GM04504 (cell line): ENCODE results near the gene OS9.
"Not testable (repeated sequence)": the region's sequence is repeated elsewhere in the genome, so short reads cannot be mapped to it uniquely, and the experiment has no call there.

Experiments
- DNase-seq: peaks from one replicate; pipeline ENCODE4 v3.0.0-alpha.2; 2012; ENCODE audit warnings: low read depth

Gene OS9

DNA sequence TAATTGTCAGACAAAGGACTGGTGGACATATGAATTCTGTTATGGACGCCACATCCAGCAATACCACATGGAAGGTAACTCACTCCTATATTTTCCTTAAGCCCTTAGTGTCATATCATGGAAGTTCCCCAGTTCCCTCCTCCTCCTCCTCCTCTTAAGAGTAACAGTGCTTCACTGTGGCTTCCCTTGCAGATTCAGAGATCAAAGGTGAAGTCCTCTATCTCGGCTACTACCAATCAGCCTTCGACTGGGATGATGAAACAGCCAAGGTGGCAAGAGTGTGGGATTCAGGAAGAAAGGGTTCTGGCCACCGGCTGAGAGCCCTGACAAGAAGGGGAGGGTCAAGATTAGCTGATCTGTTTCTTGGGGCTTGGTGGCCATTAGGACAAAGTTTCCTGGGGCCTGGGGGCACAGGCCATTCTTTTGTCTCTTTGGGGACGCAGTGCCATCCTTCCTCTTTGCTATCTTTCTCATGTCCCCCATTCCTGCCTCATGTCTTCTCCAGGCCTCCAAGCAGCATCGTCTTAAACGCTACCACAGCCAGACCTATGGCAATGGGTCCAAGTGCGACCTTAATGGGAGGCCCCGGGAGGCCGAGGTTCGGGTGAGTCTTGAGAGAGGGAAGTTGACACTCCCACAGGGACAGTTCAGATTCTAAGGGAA is 2.0 kb downstream of the OS9 start:
- DNase-seq = no peak

DNA sequence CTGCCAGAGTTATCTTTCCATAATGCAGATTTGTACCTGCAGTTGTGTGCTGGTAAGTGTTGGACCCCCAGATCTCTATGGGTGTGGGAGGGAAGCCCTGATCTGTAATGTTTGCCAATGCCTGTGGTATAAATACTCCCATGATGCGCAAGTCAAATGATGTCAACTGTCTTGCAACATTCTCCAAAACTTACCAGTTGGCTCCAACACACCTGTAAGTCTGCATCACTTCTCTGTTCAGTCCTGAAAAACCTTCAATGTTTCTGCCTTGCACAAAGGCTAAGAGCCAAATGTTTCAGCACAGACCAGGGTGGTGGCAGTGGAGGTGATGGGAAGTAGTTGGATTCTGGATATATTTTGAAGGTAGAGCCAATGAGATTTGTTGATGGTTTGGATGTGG is 3.1 kb downstream of the OS9 start:
- DNase-seq = no peak

DNA sequence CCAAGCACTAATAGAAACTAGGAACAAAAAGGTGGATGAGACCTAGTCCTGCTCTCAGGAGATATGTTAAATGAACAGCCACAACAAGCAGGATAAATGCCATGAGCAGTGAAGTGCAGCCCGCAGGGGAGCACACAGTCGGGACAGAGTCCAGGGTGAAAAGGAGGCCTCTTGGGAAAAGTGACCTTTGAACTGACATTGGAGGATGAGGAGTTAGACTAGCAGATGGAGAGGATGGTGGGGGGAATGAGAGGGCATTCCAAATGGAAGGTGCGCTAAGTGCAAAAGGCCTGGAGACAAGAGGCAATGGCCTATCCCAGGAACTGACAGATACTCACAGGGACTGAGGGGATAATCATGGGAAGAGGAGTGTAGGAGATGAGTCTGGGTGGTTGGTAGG is 4.5 kb downstream of the OS9 start:
- no peak for DNase-seq

DNA sequence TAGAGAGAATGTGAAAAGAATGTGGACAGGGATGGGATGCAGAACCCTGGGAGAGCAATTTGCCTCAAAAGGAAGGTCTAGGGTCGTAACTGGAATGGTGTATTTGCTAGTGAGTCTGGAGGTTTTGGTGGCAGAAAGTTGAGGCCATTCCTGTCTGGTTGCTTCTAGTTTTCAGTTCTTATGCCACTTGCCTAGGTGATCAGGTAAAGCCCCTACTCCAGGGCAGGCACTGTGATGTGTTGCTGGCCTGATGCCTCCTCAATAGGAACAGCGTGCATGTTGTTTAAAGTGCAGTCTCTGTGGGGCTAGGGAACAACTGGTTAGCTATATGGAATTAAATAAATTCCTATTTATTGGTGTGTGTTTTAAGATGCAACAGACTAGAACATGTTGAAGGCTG is 6.4 kb downstream of the OS9 start:
- no peak for DNase-seq

DNA sequence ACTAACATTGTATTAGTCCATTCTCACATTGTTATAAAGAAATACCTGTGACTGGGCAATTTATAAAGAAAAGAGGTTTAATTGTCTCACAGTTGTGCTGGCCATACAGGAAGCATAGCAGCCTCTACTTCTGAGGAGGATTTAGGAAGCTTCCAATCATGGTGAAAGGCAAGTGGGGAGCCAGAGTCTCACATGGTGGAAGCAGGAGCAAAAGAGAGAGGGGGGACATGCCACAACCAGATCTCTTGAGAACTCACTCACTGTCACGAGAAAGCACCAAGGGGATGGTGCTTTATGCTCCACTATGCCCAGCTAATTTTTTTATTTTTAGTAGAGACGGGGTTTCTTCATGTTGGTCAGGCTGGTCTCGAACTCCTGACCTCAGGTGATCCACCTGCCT is 13.3 kb downstream of the OS9 start:
- no peak for DNase-seq

DNA sequence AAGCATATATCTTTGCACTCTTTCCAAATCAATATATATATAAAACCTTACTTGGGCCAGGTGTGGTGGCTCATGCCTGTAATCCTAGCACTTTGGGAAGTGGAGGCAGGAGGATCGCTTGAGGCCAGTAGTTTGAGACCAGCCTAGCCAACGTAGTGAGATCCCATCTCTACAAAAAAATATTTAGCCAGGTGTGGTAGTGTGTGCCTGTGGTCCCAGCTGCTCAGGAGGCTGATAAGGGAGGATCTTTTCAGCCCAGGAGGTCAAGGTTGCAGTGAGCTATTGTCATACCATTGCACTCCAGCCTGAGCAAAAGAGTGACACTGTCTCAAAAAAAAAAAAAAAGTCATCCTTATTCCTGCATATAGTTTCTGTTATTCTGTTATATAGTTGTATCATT is 14.4 kb downstream of the OS9 start:
- no peak for DNase-seq

DNA sequence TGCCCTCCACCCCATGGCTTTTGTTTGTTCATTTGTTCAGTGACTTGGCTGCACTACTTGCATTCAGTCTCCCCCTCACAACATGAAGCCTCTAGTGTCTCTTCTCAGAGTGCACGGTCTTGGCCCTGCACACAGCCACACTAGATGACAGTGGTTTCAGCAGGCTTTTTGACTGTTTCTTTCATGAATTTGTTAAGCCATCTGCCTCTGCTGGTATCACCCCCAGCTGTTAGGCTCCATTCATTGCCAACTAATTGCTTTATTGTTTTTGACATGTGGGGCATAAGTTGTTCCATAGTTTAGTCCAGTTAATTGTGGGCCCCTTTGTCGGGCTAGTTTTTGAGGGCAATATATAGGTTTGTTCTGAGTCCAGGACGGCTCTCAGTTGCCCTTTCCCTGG is 18.8 kb downstream of the OS9 start:
- no peak for DNase-seq

DNA sequence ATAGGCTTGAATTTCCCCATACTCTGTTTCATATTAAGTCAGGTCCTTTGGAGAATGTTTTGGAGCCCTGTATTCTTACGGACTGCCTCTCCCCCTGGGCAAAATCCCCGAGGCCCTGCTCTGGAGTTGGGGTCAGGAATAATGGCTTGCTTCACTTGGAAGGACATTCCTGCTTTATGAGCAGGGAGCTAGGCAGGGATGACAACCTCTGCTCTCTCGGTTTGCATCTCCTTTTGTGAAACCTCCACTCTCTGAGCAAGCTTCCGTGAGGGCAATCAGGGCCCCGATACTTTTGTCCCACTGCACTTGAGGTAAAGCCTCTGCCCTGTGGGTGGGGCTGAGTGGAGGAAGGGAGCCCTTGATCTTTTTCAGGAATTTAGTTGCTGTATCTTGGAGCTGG is 19.3 kb downstream of the OS9 start:
- DNase-seq = no peak

DNA sequence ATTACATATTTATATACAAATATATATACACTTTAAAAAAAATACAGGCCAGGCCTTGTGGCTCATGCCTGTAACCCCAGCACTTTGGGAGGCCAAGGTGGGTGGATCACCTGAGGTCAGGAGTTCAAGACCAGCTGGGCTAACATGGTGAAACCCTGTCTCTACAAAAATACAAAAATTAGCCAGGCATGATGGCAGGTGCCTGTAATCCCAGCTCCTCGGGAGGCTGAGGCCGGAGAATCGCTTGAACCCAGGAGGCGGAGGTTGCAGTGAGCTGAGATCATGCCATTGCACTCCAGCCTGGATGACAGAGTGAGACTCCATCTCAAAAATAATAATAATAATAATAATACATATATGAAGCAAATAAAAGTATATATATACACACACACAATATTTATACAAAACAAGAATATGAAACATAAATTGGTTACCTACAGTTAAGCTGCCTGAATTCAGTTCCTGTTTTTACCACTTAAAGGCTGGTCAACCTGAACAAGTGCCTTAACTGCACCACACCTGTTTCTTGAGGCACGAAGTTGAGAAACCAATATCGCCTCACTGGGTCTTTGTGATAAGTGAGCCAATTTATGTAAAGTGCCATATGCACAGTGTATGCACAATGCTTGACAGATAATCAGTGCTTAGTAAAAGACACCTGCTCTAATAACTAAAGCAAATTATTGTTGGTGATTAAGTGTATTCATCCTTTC is 21.3 kb downstream of the OS9 start:
- not testable (repeated sequence) for DNase-seq

DNA sequence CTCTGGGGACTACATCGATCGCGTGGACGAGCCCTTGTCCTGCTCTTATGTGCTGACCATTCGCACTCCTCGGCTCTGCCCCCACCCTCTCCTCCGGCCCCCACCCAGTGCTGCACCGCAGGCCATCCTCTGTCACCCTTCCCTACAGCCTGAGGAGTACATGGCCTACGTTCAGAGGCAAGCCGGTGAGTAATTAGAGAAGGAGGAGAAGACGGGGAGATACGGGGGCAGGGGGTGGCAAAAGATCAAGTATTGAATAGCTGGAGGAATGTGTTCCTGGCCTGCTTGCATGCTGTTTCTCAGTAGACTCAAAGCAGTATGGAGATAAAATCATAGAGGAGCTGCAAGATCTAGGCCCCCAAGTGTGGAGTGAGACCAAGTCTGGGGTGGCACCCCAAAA is 21.9 kb downstream of the OS9 start:
- no peak for DNase-seq

DNA sequence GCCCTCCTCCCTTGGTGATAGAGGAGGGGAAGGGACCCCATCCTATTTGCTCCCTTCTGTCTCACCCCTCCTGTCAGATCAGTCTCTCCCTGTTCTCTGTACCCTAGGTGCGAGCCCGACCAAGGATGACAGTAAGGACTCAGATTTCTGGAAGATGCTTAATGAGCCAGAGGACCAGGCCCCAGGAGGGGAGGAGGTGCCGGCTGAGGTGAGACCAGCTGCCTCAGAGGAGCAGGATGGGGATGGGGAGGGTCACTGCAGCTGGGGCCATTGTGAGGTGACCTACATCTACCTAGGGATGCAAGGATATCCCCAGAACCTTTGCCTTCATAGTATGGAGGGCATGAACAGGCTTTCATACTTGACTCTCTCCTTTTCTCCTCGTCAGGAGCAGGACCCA is 22.4 kb downstream of the OS9 start:
- DNase-seq = no peak

DNA sequence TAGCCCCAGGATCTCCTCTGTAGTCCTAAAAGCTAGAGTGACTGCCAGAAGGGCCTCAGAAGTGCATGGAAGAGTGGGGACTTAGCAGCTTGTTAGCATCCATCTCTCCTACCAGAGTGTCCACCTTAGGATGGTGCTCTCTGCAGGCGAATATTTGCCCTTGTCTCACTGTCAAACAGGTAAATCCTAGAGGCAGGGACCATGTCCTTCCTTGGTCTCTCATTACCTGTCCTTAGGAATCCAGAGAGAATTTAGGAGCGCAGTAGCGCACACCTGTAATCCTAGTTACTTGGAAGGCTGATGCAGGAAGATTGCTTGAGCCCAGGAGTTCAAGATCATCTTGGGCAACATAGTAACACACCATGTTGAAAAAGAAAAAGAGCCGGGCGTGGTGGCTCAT is 23.2 kb downstream of the OS9 start:
- DNase-seq = no peak

DNA sequence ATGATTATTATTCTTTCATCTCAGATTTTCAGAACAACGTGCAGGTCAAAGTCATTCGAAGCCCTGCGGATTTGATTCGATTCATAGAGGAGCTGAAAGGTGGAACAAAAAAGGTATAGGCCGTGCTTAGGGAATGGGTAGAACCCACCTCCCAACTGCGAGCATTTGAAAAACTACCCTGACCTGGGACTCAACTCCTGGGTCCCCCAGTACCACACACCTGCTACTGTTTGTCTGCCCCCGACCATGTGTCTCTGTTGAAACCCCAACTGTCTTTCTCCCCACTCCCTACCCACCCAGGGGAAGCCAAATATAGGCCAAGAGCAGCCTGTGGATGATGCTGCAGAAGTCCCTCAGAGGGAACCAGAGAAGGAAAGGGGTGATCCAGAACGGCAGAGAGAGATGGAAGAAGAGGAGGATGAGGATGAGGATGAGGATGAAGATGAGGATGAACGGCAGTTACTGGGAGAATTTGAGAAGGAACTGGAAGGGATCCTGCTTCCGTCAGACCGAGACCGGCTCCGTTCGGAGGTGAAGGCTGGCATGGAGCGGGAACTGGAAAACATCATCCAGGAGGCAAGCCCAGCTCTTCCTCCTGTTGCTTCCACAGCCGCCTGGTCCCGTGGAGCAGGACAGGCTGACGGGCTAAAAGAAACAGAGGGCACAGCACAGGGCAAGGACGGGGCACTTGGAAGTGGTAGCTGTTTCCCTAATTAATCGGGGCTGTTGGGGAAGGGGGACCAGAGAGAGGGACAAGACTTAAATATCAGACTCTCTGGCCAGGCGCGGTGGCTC is 24.1 kb downstream of the OS9 start:
- DNase-seq = no peak

DNA sequence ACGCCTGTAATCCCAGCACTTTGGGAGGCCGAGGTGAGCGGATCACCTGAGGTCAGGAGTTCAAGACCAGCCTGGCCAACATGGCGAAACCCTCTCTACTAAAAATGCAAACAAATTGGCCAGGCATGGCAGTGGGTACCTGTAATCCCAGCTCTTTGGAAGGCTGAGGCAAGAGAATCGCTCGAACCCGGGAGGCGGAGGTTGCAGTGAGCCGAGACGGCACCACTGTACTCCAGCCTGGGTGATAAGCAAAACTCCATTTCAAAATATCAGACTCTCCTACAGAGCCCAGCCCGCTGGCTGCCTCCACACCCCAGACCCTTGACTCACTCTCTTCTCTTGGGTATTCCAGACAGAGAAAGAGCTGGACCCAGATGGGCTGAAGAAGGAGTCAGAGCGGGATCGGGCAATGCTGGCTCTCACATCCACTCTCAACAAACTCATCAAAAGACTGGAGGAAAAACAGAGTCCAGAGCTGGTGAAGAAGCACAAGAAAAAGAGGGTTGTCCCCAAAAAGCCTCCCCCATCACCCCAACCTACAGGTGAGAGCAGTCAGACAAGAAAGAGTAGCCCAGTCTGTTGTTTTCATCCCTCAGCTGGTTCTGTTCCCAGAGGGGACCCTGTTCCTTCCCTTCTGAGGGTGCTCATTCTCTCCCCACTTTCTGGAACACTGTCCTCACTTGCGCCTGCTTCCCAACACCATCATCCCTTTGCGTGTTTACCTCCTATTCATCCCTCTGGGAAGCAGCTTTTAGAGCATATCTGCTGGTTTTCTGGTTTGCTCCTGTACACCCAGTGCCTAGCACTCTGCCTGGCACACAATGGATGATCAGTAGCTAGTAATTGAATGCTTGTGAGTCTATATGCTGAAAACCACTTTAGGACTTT is 25.0 kb downstream of the OS9 start:
- DNase-seq = no peak

DNA sequence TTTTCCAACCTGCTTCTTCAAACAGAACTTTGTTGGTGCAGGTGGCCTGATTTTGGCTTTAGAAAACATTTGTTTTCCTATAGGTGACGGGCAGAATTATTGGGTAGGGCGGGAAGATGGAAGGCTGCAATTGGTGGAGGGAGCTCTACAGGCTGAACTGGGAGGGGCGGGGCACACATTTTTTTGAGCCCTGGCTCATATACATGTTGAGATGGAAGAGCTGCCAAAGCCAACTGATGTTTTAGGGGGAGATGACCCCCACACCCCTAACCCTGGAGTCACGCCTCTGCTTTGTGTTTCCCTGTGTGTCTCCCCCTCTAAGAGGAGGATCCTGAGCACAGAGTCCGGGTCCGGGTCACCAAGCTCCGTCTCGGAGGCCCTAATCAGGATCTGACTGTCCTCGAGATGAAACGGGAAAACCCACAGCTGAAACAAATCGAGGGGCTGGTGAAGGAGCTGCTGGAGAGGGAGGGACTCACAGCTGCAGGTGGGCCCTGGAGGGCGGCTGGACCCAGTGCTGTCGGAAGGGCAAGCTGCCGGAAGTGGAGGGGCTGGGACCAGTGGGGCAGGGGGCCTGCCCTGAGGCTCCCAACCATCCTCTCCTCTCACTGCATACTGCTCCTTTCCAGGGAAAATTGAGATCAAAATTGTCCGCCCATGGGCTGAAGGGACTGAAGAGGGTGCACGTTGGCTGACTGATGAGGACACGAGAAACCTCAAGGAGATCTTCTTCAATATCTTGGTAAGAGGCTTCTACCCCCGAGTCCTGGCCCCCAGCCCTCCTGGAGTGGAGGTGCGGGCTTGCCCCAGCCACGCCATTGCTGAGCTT is 26.1 kb downstream of the OS9 start:
- no peak for DNase-seq

DNA sequence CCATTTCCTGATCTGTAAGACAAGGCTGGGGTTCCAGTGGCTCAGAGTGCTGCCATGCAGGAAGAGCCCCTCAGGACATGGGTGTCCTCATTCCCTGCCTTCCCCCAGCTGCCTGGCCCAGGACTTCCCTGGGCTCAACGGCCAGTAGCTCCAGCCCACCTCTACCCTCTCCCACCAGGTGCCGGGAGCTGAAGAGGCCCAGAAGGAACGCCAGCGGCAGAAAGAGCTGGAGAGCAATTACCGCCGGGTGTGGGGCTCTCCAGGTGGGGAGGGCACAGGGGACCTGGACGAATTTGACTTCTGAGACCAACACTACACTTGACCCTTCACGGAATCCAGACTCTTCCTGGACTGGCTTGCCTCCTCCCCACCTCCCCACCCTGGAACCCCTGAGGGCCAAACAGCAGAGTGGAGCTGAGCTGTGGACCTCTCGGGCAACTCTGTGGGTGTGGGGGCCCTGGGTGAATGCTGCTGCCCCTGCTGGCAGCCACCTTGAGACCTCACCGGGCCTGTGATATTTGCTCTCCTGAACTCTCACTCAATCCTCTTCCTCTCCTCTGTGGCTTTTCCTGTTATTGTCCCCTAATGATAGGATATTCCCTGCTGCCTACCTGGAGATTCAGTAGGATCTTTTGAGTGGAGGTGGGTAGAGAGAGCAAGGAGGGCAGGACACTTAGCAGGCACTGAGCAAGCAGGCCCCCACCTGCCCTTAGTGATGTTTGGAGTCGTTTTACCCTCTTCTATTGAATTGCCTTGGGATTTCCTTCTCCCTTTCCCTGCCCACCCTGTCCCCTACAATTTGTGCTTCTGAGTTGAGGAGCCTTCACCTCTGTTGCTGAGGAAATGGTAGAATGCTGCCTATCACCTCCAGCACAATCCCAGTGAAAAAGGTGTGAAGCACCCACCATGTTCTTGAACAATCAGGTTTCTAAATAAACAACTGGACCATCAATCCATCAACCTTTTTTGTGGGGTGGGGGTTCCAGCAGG is 27.0 kb downstream of the OS9 start:
- DNase-seq = no peak

DNA sequence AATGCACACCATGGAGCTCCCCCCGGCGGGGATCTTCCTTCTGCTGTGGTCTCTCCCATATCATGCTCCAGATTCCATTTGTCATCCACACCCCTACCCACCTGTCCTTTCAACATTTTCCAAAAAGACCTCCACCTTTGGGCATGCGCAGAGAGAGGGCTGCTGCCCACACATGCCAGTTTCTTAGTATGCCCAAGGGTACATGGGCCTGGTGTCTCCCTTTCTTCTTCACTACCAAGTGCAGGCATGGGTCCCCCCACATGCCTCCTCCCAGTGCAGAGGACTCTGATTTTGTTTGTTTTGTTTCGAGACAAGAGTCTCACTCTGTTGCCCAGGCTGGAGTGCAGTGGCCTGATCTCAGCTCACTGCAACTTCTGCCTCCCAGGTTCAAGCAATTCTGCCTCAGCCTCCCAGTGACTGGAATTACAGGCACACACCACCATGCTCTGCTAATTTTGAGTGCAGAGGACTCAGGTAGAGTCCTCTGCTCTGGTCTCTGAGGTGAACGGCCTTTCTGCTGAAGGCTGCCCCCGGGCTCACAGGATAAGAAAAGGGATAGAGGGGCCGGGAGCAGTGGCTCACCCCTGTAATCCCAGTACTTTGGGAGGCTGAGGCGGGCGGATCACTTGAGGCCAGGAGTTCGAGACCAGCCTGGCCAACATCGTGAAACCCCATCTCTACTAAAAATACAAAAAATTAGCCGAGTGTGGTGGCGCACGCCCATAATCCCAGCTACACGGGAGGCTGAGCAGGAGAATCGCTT is 28.1 kb downstream of the OS9 start:
- not testable (repeated sequence) for DNase-seq

DNA sequence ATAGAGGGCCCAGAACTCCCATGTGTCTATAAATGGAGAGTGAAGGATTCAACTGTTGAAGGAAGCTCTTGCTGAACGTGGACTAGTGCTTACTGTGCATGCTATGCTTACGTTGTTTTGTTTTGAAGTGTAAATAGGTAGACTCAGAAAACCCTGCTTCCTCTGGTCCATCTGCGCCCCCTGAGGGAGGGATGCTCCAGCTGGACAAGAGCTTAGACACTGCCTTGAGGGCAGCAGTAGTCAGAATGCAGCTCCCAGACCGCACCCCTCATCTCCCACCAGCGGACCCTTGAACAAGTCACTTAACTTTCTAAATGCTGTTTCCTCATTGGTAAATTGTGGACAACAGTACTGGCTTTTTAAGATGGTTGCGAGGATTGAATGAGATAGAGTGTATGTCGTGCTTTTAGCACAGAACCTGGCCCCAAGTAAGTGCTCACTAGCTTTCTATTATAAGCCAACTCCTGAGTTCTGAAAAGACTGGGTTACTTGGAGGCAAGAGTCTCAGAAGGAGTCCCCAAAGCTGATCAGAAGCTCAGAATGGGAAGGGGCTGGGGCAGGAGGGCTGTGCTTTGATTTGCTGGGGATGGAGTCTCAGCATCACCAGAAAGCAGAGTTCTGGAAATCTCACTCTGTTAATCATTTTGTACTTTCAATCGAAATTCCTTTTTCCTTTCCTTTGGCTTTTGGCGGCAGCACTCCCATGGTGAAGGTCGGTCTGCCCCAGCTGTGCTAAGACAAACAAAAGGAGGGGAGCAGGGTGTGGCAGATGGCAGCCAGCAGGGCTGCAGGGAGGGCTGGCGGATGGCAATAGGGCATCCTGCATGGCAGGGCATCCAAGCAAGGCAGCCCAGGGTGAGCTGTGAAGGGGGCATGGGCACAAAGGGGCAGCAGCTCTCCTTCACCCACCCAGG is 29.0 kb downstream of the OS9 start:
- no peak for DNase-seq
